HepG2 (cell line): ENCODE measurements around the gene DAAM1. TPM values are rescaled to one million over a fixed set of nuclear protein-coding genes. Genes with fewer than 3 reads are reported as not detected.

ENCODE experiments used
- ATAC-seq: fragments of 200-7000 bp; cut with Tn5 transposase; 3 replicates; pipeline ENCODE4 v1.9.1; 2020; ENCODE audit warnings: mild to moderate bottlenecking, moderate library complexity
- BruUV-seq: library from RNA; stranded (reverse); fragments of 400-500 nt; replicated peaks from 2 replicates; lab custom pipeline; 2021; lab: Mats Ljungman, UMichigan
- CTCF ChIA-PET: fragments of 300-600 bp; formaldehyde crosslinking; extraction: SDS; loops from one replicate; lab custom pipeline; 2021; ENCODE audit warnings: low total read pairs, inconsistent platforms, low intra/inter-chr PET ratio; lab: Yijun Ruan, JAX
- POLR2A ChIA-PET: fragments of 350-600 bp; sonication (Branson Sonifier 250); formaldehyde crosslinking; loops from one replicate; lab custom pipeline; 2020; ENCODE audit warnings: antibody characterized with exemption, inconsistent platforms; lab: Yijun Ruan, JAX
- DNase-seq: peaks from one replicate; pipeline ENCODE4 v3.0.0-alpha.2; 2015; ENCODE audit warnings: low spot score
- FAIRE-seq: peaks from 3 replicates; lab custom pipeline; 2011; peaks lifted over from hg19 to GRCh38; lab: Jason Lieb, UNC
- H2AFZ ChIP-seq: one replicate; pipeline ENCODE4 v1.6.1; 2011; ENCODE audit warnings: low read length, inconsistent platforms
- H3K27ac ChIP-seq: fragments of 300-600 bp; 3 replicates; pipeline ENCODE4 v1.8.0; 2011; ENCODE audit warnings: mixed run types, mild to moderate bottlenecking, mixed read lengths, low read length, inconsistent platforms; ENCODE audit not compliant: insufficient read depth; ENCODE audit errors: extremely low read length
- H3K27me3 ChIP-seq, 2 experiments: fragments of 200-600 bp in 1 of 2; 2 replicates in 1 of 2; 3 replicates in 1 of 2; pipeline versions ENCODE4 v1.6.0 to v1.8.0; 2011; ENCODE audit warnings: low read length in 2 of 2, mild to moderate bottlenecking in 2 of 2, moderate library complexity in 2 of 2, inconsistent platforms in 1 of 2; ENCODE audit not compliant: insufficient read depth in 2 of 2, control insufficient read depth in 1 of 2
- H3K36me3 ChIP-seq, 2 experiments: fragments of 200-600 bp in 1 of 2; replicated peaks in 1 of 2; 2 replicates in 1 of 2; 3 replicates in 1 of 2; pipeline versions ENCODE4 v1.5.1 to v1.8.0; 2011; ENCODE audit warnings: low read length in 2 of 2, inconsistent platforms in 1 of 2; ENCODE audit not compliant: insufficient read depth in 2 of 2, control insufficient read depth in 1 of 2
- H3K4me1 ChIP-seq: 2 replicates; pipeline ENCODE4 v1.5.1; 2012; ENCODE audit warnings: low read length, inconsistent platforms; ENCODE audit not compliant: insufficient read depth
- H3K4me2 ChIP-seq: 2 replicates; pipeline ENCODE4 v1.6.0; 2011; ENCODE audit warnings: low read depth, low read length, inconsistent platforms
- H3K4me3 ChIP-seq, 3 experiments: fragments of 200-600 bp in 1 of 3; sonication (generic), shearing (Covaris generic) in 1 of 3; replicated peaks in 1 of 3; 2 replicates each; pipeline ENCODE4 v1.5.1; 2011 to 2016; ENCODE audit warnings: low read length in 3 of 3, inconsistent platforms in 2 of 3, low read depth in 2 of 3, mild to moderate bottlenecking in 2 of 3, control low read depth in 1 of 3, mixed read lengths in 1 of 3; ENCODE audit not compliant: insufficient read depth in 1 of 3
- H3K79me2 ChIP-seq: one replicate; pipeline ENCODE4 v1.6.1; 2011; ENCODE audit warnings: low read length, inconsistent platforms; ENCODE audit not compliant: insufficient read depth
- H3K9ac ChIP-seq: 2 replicates; pipeline ENCODE4 v1.6.0; 2011; ENCODE audit warnings: mild to moderate bottlenecking, low read depth, low read length, inconsistent platforms; ENCODE audit not compliant: insufficient read depth
- H3K9me3 ChIP-seq: 2 replicates; pipeline ENCODE4 v1.5.1; 2012; ENCODE audit warnings: mild to moderate bottlenecking, low read length
- H4K20me1 ChIP-seq: 2 replicates; pipeline ENCODE4 v1.6.0; 2011; ENCODE audit warnings: inconsistent platforms, mild to moderate bottlenecking, low read length, moderate library complexity; ENCODE audit not compliant: insufficient read depth
- KDM5B ChIP-seq: sonication (generic); formaldehyde crosslinking; IDR thresholded peaks from 2 replicates; pipeline ENCODE4 v1.4.0; 2020; ENCODE audit warnings: missing genetic modification reagents, mild to moderate bottlenecking, borderline replicate concordance
- NBN ChIP-seq: fragments of 450-650 bp; conservative IDR thresholded peaks from 2 replicates; pipeline ENCODE4 v1.6.1; 2017
- NFAT5 ChIP-seq: sonication (generic); formaldehyde crosslinking; IDR thresholded peaks from 2 replicates; pipeline ENCODE4 v1.4.0; 2020; ENCODE audit warnings: missing genetic modification reagents
- PPARG ChIP-seq: conservative IDR thresholded peaks from 2 replicates; pipeline ENCODE4 v1.6.1; 2016; ENCODE audit warnings: missing biosample characterization, missing genetic modification reagents
- RFX5 ChIP-seq: IDR thresholded peaks from 2 replicates; pipeline ENCODE4 v1.6.1; 2011; ENCODE audit warnings: low read depth, low read length, improper control_type of control experiment
- SIX1 ChIP-seq: sonication (generic); formaldehyde crosslinking; IDR thresholded peaks from 2 replicates; pipeline ENCODE4 v1.4.0; 2020; ENCODE audit warnings: missing genetic modification reagents, borderline replicate concordance
- SP140L ChIP-seq: sonication (generic); formaldehyde crosslinking; IDR thresholded peaks from 2 replicates; pipeline ENCODE4 v1.4.0; 2020; ENCODE audit warnings: missing genetic modification reagents, borderline replicate concordance
- SRSF1 ChIP-seq: fragments of 200-400 bp; formaldehyde crosslinking; optimal IDR thresholded peaks from 2 replicates; pipeline ENCODE3; 2017; ENCODE audit warnings: mild to moderate bottlenecking, low read depth, low read length, moderate library complexity
- TAF15 ChIP-seq: fragments of 200-400 bp; formaldehyde crosslinking; IDR thresholded peaks from one replicate; pipeline ENCODE4 v1.6.1; 2018; ENCODE audit warnings: mild to moderate bottlenecking, low read depth, low read length; ENCODE audit not compliant: poor library complexity, severe bottlenecking
- THRA ChIP-seq: sonication (generic); formaldehyde crosslinking; IDR thresholded peaks from 2 replicates; pipeline ENCODE4 v1.4.0; 2020; ENCODE audit warnings: missing genetic modification reagents, borderline replicate concordance
- ZNF484 ChIP-seq: sonication (generic); formaldehyde crosslinking; IDR thresholded peaks from 2 replicates; pipeline ENCODE4 v1.5.1; 2020; ENCODE audit warnings: mild to moderate bottlenecking, low read depth, missing genetic modification reagents, borderline replicate concordance
- ZNF775 ChIP-seq: sonication (generic); formaldehyde crosslinking; IDR thresholded peaks from 2 replicates; pipeline ENCODE4 v1.4.0; 2020; ENCODE audit warnings: missing genetic modification reagents, mild to moderate bottlenecking, moderate library complexity, borderline replicate concordance
- ZNF777 ChIP-seq: sonication (generic); formaldehyde crosslinking; IDR thresholded peaks from 2 replicates; pipeline ENCODE4 v1.4.0; 2020; ENCODE audit warnings: missing genetic modification reagents
- WGBS: methylation state at CpG from one replicate; pipeline ENCODE4 v1.1.6; 2017; ENCODE audit warnings: low lambda C conversion rate; 5-methylcytosine and 5-hydroxymethylcytosine counted together
- in situ Hi-C: cut with HindIII; loops from 2 replicates; pipeline ENCODE4 v1.10.0; 2017; ENCODE audit warnings: low pct_unique_long_range_greater_than_20kb; ENCODE audit not compliant: extremely low pct_ligation_motif_present
- intact Hi-C: fragments of 100-400 bp; cut with micrococcal nuclease; formaldehyde crosslinking; loops from one replicate; pipeline ENCODE4 v1.10.0; 2022; ENCODE audit not compliant: unreplicated experiment
- polyA plus RNA-seq, 8 experiments: library from polyadenylated mRNA; depleted of rRNA in 3 of 8; stranded (reverse) in 7 of 8; unstranded in 1 of 8; fragments of >200 nt; fragmentation: Illumina TruSeq in 4 of 8; extraction: Trizol in 4 of 8; gene quantifications; 2 replicates each; pipeline versions ENCODE4 v1.2.1 to v1.2.3, GENCODE V29; 2011 to 2016; ENCODE audit warnings: low read depth in 4 of 8, missing spikeins in 1 of 8, mixed read lengths in 1 of 8; ENCODE audit not compliant: insufficient read depth in 1 of 8
- total RNA-seq, 5 experiments: library from RNA; depleted of rRNA; stranded (reverse); fragments of >200 nt; fragmentation: Illumina TruSeq; extraction: Trizol; gene quantifications; 2 replicates each; pipeline ENCODE4 v1.2.3, GENCODE V29; 2016; ENCODE audit warnings: low read depth in 1 of 5
- TF ChIP-seq, protein P1 (sequence below): sonication (generic); formaldehyde crosslinking; conservative IDR thresholded peaks from 2 replicates; pipeline ENCODE4 v1.4.0; 2020; ENCODE audit warnings: missing genetic modification reagents
- TF ChIP-seq, protein P2 (sequence below): sonication (generic); formaldehyde crosslinking; IDR thresholded peaks from 2 replicates; pipeline ENCODE4 v1.5.1; 2020; ENCODE audit warnings: missing genetic modification reagents, mild to moderate bottlenecking, borderline replicate concordance

DAAM1 gene
- total and polyA plus RNA-seq, 2 of the 13 experiments (the other 11 are each of a cell fraction or from before 2014, with no cell fraction given), result 10.9 to 24.5 TPM

GRCh38 chr14:59208224-59208814 is 19.9 kb downstream of the DAAM1 start:
- intact Hi-C loops, result no loop called here
- 98% methylated on average over 6 of the region's 6 CpGs for WGBS
- Histone ChIP-seq H3K9me3 (no peaks in the 10 kb centered on the region), H2AFZ (no peak overlapping the region), H3K4me3 (no peak overlapping the region), H4K20me1 (no peaks in the 10 kb centered on the region), H3K4me1 (peaks cover 27% of the 10 kb centered on the region), H3K4me2 (no peak overlapping the region), H3K36me3 (no peaks in the 10 kb centered on the region; a peak in 1 of 5 replicates), H3K9ac (no peak overlapping the region), H3K27me3 (no peaks in the 10 kb centered on the region), H3K79me2 (peaks cover 44% of the 10 kb centered on the region), H3K27ac (no peak overlapping the region)
- TF ChIP-seq, protein P1, sequence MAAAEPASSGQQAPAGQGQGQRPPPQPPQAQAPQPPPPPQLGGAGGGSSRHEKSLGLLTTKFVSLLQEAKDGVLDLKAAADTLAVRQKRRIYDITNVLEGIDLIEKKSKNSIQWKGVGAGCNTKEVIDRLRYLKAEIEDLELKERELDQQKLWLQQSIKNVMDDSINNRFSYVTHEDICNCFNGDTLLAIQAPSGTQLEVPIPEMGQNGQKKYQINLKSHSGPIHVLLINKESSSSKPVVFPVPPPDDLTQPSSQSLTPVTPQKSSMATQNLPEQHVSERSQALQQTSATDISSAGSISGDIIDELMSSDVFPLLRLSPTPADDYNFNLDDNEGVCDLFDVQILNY (CRISPR knock-in tag), result no peak
- TF ChIP-seq SIX1 (CRISPR knock-in tag) (no peak), PPARG (CRISPR knock-in tag) (no peak), ZNF484 (CRISPR knock-in tag) (no peak), NBN (no peak), THRA (CRISPR knock-in tag) (no peak), ZNF775 (CRISPR knock-in tag) (no peak), SP140L (CRISPR knock-in tag) (no peak), NFAT5 (CRISPR knock-in tag) (no peak), RFX5 (no peak), TAF15 (no peak), KDM5B (CRISPR knock-in tag) (no peak), ZNF777 (CRISPR knock-in tag) (no peak), SRSF1 (no peak)
- TF ChIP-seq, protein P2, sequence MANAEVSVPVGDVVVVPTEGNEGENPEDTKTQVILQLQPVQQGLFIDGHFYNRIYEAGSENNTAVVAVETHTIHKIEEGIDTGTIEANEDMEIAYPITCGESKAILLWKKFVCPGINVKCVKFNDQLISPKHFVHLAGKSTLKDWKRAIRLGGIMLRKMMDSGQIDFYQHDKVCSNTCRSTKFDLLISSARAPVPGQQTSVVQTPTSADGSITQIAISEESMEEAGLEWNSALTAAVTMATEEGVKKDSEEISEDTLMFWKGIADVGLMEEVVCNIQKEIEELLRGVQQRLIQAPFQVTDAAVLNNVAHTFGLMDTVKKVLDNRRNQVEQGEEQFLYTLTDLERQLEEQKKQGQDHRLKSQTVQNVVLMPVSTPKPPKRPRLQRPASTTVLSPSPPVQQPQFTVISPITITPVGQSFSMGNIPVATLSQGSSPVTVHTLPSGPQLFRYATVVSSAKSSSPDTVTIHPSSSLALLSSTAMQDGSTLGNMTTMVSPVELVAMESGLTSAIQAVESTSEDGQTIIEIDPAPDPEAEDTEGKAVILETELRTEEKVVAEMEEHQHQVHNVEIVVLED, result no peak
- no peak for FAIRE-seq
- no peak for DNase-seq
- ChIA-PET CTCF (no interaction called here), POLR2A (no interaction called here)
- ATAC-seq, result no peak
- BruUV-seq, result no TSS peak
- in situ Hi-C loops, result no loop called here
